H1 (cell line): Measurements from ENCODE around the gene KCNIP2.
A peak's percentile ranks its signal among the peaks of the same experiment; 100 is the strongest.

ENCODE experiments used
- CEBPB ChIP-seq: IDR thresholded peaks from 2 replicates; pipeline ENCODE4 v1.6.1; 2012; ENCODE audit warnings: low read depth, low read length
- CREB1 ChIP-seq: IDR thresholded peaks from 2 replicates; pipeline ENCODE4 v1.6.1; 2012; ENCODE audit warnings: inconsistent platforms
- EP300 ChIP-seq, 2 experiments: IDR thresholded peaks; 1 replicate in 1 of 2; 2 replicates in 1 of 2; pipeline ENCODE4 v1.6.1; 2011 to 2012; ENCODE audit warnings: low read depth in 2 of 2, low read length in 2 of 2, mild to moderate bottlenecking in 2 of 2, borderline replicate concordance in 1 of 2, inconsistent platforms in 1 of 2, moderate library complexity in 1 of 2
- POLR2A ChIP-seq, 2 experiments: IDR thresholded peaks; 1 replicate in 1 of 2; 2 replicates in 1 of 2; pipeline ENCODE4 v1.6.1; 2011; ENCODE audit warnings: low read depth in 2 of 2, low read length in 2 of 2, mild to moderate bottlenecking in 2 of 2; ENCODE audit errors: control extremely low read depth in 1 of 2
- POLR2AphosphoS5 ChIP-seq: IDR thresholded peaks from 2 replicates; pipeline ENCODE4 v1.6.1; 2011; ENCODE audit warnings: low read depth, low read length
- SIRT6 ChIP-seq: IDR thresholded peaks from one replicate; pipeline ENCODE4 v1.7.1; 2012; ENCODE audit warnings: low read length, inconsistent platforms
- TAF1 ChIP-seq: IDR thresholded peaks from 2 replicates; pipeline ENCODE4 v1.6.1; 2011; ENCODE audit warnings: mild to moderate bottlenecking, low read depth, low read length
- TF ChIP-seq, protein P1 (sequence below), 3 experiments: IDR thresholded peaks; 1 replicate in 2 of 3; 2 replicates in 1 of 3; pipeline versions ENCODE4 v1.5.1 to v1.6.1; 2011; ENCODE audit warnings: low read length in 3 of 3, mild to moderate bottlenecking in 3 of 3, inconsistent platforms in 2 of 3, low read depth in 1 of 3, moderate library complexity in 1 of 3; ENCODE audit not compliant: insufficient read depth in 1 of 3; ENCODE audit errors: control extremely low read depth in 1 of 3

DNA sequence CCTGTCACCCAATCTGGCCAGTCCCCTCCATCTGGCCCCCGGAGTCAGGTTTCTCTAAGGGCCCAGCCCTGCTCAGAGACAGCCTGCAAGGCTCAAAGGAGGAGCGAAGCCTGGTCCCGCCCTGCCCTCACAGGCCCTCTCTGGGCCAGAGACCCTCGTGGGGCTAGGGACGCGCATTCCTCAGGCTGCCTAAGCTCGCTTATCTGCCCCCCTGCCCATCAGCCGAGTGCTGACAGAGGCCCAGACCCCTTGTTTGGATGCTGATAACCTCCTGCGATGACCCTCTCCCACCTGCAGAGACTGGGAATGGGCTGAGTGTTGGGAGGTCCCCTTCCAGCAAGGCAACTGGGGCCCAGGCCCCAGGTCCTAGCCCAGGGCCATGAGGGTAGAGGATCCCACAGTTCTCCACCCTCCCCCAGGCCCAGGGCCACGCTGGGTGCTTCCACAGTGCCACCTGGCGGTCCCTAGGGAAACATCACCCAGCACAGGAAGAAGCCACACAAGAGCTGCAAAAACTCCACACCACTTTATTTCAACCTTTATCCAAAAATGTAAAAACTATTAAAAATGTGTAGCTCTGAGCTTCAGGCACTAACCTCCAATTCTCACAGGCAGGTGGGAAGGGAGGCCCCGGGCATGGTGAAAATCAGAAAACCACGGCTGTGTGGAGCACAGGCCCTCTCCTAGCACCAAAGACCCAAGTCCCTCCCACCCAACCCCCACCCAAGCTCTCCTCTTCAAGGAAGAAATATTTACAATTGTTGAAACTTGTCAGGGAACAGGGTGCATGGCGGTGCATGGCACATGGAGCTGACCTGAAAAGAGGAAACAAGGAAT, 62.6 kb downstream of the KCNIP2 start:
- TF ChIP-seq, protein P1, sequence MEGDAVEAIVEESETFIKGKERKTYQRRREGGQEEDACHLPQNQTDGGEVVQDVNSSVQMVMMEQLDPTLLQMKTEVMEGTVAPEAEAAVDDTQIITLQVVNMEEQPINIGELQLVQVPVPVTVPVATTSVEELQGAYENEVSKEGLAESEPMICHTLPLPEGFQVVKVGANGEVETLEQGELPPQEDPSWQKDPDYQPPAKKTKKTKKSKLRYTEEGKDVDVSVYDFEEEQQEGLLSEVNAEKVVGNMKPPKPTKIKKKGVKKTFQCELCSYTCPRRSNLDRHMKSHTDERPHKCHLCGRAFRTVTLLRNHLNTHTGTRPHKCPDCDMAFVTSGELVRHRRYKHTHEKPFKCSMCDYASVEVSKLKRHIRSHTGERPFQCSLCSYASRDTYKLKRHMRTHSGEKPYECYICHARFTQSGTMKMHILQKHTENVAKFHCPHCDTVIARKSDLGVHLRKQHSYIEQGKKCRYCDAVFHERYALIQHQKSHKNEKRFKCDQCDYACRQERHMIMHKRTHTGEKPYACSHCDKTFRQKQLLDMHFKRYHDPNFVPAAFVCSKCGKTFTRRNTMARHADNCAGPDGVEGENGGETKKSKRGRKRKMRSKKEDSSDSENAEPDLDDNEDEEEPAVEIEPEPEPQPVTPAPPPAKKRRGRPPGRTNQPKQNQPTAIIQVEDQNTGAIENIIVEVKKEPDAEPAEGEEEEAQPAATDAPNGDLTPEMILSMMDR (IDR thresholded peaks at IDR 0.05; ENCODE audit: control extremely low read depth in 1 of 3, insufficient read depth in 1 of 3, low read depth in 1 of 3, low read length in 3 of 3), result peak in 2 of 3 experiments; percentile 85 to 95; a peak in 3 of 4 replicates
- TF ChIP-seq CREB1 (0 out of 2 replicates have a peak, but pooled peaks have one; percentile 40), POLR2AphosphoS5 (no peak), EP300 (IDR thresholded peaks at IDR 0.05; ENCODE audit: borderline replicate concordance in 1 of 2, low read depth in 2 of 2, low read length in 2 of 2) (no peak), POLR2A (IDR thresholded peaks at IDR 0.05; ENCODE audit: control extremely low read depth in 1 of 2, low read depth in 2 of 2, low read length in 2 of 2) (no peak), SIRT6 (no peak), CEBPB (no peak), TAF1 (no peak)
